ENCODE results near the gene SLC7A6OS.

DNA sequence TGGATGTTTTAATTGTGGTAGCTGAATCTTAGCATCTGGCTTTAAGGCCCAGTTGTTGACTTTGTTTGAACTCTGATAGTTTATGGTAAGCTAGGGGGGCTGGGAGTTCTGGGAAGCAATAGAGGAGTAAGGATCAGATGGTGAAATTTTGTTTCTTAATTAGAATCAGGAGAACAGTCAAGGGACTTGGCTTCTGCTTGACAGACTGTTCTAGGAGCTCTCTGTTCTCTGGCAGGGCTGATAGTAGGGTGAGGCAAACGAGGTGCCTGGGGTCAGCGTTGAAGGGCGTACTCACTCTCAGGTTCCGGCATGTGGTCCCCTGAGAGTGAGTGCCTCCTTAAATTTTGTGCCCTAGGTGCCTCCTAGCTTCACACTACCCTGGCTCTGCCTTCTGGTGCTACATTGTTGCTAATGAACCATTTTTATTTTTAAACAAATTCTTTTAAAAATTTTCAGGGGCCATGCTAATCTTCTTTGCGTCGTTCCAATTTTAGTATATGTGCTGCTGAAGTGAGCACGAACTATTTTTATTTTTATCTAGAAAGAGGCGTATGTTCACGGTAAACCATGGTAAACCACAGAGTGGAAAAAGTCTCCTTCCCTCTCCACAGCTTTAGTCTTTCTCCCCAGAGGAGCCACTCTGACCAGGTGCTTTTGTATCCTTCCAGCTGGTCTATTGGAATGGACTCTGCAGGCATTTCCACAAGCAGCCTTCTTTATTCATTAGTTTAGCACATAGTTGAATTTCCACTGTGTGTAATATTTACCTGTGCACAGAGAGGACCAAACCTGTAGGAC is 26.7 kb downstream of the SLC7A6OS start:
- TF ChIP-seq POLR2A (IDR thresholded peaks at IDR 0.05; ENCODE audit: low read depth, low read length): peak; percentile 16; the same call in 1 of the 2 replicates
- TF ChIP-seq POLR2AphosphoS5 (IDR thresholded peaks at IDR 0.05; ENCODE audit: low read depth, low read length): no peak
- no peak for TF ChIP-seq PAX5 (IDR thresholded peaks at IDR 0.05; ENCODE audit: insufficient read depth, low read length, severe bottlenecking)
- no peak for TF ChIP-seq SPI1 (IDR thresholded peaks at IDR 0.05; ENCODE audit: low read depth, low read length)

Measured in GM12891 (cell line).